ENCODE measurements around the gene SLC38A10. TPM values are rescaled to one million over a fixed set of nuclear protein-coding genes. Genes with fewer than 3 reads are reported as not detected.
A peak's percentile ranks its signal among the peaks of the same experiment; 100 is the strongest.

SLC38A10 gene
- total RNA-seq, 1 experiment from 2014 or later: 43.8 TPM

DNA sequence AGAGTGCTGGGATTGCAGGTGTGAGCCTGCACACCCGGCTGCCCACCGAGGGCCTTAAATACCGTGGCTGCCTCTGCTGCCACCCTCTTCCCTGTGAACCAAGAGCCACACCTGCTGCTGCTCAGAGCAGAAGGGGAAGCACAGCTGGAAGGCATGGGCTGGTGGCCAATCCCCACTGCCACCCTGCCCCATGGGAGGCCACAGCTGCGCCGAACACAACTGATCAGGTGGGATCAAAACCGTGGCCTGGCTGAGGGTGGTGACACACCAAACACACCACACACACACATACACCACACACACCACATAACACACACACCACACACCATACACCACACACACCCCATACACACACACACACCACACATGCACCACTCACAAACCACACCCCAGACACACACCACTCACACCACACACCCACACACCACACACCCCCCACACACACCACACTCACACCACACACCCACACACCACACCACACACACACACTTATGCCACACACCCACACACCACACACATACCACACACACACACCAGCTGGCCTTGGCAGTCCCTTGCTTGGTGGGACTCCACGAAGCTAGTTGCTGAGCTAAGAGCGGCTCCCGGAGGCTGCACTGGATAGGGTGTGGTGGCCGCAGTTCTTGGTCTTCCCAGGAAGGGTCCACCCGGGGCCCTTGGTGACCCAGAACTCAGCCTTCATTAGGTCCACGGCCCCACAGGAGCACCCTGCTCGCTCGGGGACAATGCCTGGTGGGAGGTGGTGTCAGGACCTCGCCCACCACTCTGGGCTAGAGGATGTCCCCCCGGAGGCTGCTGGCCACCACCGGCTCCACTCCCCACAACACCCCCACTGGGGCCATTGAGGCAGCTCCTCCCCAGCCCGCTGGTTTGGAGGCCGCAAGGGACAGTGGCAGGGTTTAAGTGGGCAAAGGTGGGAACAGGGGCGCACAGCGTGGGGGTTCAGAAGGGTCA, 87.2 kb downstream of the SLC38A10 start:
- no peaks in the 10 kb centered on the region for H3K79me1 ChIP-seq (ENCODE audit: insufficient read depth, low read depth, low read length, poor library complexity, severe bottlenecking)
- no peak overlapping the region for H3K4ac ChIP-seq (ENCODE audit: low read depth, low read length)
- no peak overlapping the region for H3T11ph ChIP-seq (ENCODE audit: low read length)
- no peaks in the 10 kb centered on the region for H3K9me3 ChIP-seq (ENCODE audit: control insufficient read depth, low read depth, low read length)
- Mint-ChIP-seq H3K4me1 (peaks cover 3 to 4% of the 10 kb centered on the region in 2 experiments; a peak in 1 of 4 replicates), H3K27ac (peak overlapping the region in 2 of 3 experiments; percentile 67 to 79; a peak in 2 of 7 replicates), H3K4me3 (no peak overlapping the region; a peak in 2 of 5 replicates), H3K27me3 (ENCODE audit: low read depth) (no peaks in the 10 kb centered on the region), H3K36me3 (ENCODE audit: insufficient read depth in 1 of 3, low read depth in 3 of 3) (peaks cover 0 to 33% (median 6%) of the 10 kb centered on the region in 3 experiments; a peak in 4 of 7 replicates), H3K9me3 (no peaks in the 10 kb centered on the region)
- no peaks in the 10 kb centered on the region; the same call in 1 of the 2 replicates for H3K79me2 ChIP-seq (ENCODE audit: insufficient read depth, low read length)
- H4K91ac ChIP-seq (ENCODE audit: insufficient read length, low read depth, low read length): no peak overlapping the region
- H3K23ac ChIP-seq (ENCODE audit: insufficient read length, low read depth, low read length): no peak overlapping the region
- H2AFZ ChIP-seq (ENCODE audit: low read length): no peak overlapping the region
- no peak overlapping the region for H4K5ac ChIP-seq (ENCODE audit: insufficient read length, low read depth, low read length)
- no peak overlapping the region for H2BK120ac ChIP-seq (ENCODE audit: low read depth, low read length, poor library complexity, severe bottlenecking)
- no peak overlapping the region for H2AK5ac ChIP-seq (ENCODE audit: insufficient read length, low read length)
- H2BK12ac ChIP-seq (ENCODE audit: insufficient read length, low read depth, low read length): no peak overlapping the region
- H3K18ac ChIP-seq (ENCODE audit: insufficient read length, low read depth, low read length): no peak overlapping the region
- no peaks in the 10 kb centered on the region for H4K20me1 ChIP-seq (ENCODE audit: control insufficient read depth, insufficient read depth, insufficient read length)
- no peak overlapping the region for H3K4me2 ChIP-seq (ENCODE audit: insufficient read depth, insufficient read length, low read length)
- H3K23me2 ChIP-seq (ENCODE audit: insufficient read length, low read depth, low read length, poor library complexity, severe bottlenecking): no peaks in the 10 kb centered on the region
- H3K9ac ChIP-seq (ENCODE audit: extremely low read depth, insufficient read length, low read length): no peak overlapping the region
- H3K14ac ChIP-seq (ENCODE audit: insufficient read depth, low read length): no peak overlapping the region
- H3K27me3 ChIP-seq (ENCODE audit: insufficient read depth, low read length): no peaks in the 10 kb centered on the region
- no CpG with 5 or more reads among the region's 21 CpGs for WGBS (ENCODE audit: extremely low coverage, insufficient read length, low lambda C conversion rate)
- no peak overlapping the region for H2BK15ac ChIP-seq (ENCODE audit: low read depth, low read length)
- H3K27ac ChIP-seq (ENCODE audit: insufficient read length, low read depth, low read length): no peak overlapping the region
- no peak overlapping the region for H2BK20ac ChIP-seq (ENCODE audit: low read depth, low read length, poor library complexity, severe bottlenecking)
- H2BK5ac ChIP-seq (ENCODE audit: insufficient read length, low read length): no peak overlapping the region
- no peak for TF ChIP-seq CTCF (conservative IDR thresholded peaks at IDR 0.05)
- H4K8ac ChIP-seq (replicated peaks; ENCODE audit: insufficient read length, low read depth, low read length): no peak overlapping the region
- no peak overlapping the region for H3K56ac ChIP-seq (ENCODE audit: insufficient read length, low read depth, low read length)
- no peak for DNase-seq
- H3K4me1 ChIP-seq (ENCODE audit: insufficient read depth, low read length): no peaks in the 10 kb centered on the region

All from H9 (cell line).